H1 (cell line): ENCODE results near the gene STIM2. TPM values are rescaled to one million over a fixed set of nuclear protein-coding genes. Genes with fewer than 3 reads are reported as not detected.

Source experiments
- EGR1 ChIP-seq: IDR thresholded peaks from 2 replicates; pipeline ENCODE4 v1.6.1; 2011; ENCODE audit warnings: low read depth, low read length, borderline replicate concordance
- RFX5 ChIP-seq: IDR thresholded peaks from 2 replicates; pipeline ENCODE4 v1.6.1; 2011; ENCODE audit warnings: low read depth, low read length, improper control_type of control experiment, borderline replicate concordance
- TCF12 ChIP-seq: IDR thresholded peaks from 2 replicates; pipeline ENCODE4 v1.6.1; 2011; ENCODE audit warnings: low read depth, mild to moderate bottlenecking, low read length
- polyA plus RNA-seq, 7 experiments: library from polyadenylated mRNA; depleted of rRNA in 3 of 7; stranded (reverse) in 5 of 7; unstranded in 2 of 7; fragments of >200 nt in 5 of 7; fragments of 200-250 nt in 2 of 7; gene quantifications; 1 replicate in 5 of 7; 2 replicates in 1 of 7; 4 replicates in 1 of 7; pipeline versions ENCODE4 v1.2.1 to v1.2.3, GENCODE V29; 2011 to 2013; ENCODE audit warnings: missing spikeins in 2 of 7, mixed read lengths in 2 of 7
- total RNA-seq: library from RNA; stranded (reverse); fragmentation: NEBNext Ultra II Directional; extraction: Animal tissue kit (Norgen Biotek cat#: 25700); gene quantifications from 2 replicates; pipeline ENCODE4 v1.2.1, GENCODE V29; 2021
- TF ChIP-seq, protein P1 (sequence below): fragments of 300-600 bp; sonication (generic); IDR thresholded peaks from 2 replicates; pipeline ENCODE4 v1.7.1; 2012; ENCODE audit warnings: low read length, moderate library complexity, mild to moderate bottlenecking, inconsistent platforms; ENCODE audit not compliant: insufficient replicate concordance

STIM2 gene
- total and polyA plus RNA-seq, 2 of the 8 experiments (the other 6 are each of a cell fraction or from before 2014, with no cell fraction given) = 22.9 to 23.0 TPM

- TF ChIP-seq, protein P1, sequence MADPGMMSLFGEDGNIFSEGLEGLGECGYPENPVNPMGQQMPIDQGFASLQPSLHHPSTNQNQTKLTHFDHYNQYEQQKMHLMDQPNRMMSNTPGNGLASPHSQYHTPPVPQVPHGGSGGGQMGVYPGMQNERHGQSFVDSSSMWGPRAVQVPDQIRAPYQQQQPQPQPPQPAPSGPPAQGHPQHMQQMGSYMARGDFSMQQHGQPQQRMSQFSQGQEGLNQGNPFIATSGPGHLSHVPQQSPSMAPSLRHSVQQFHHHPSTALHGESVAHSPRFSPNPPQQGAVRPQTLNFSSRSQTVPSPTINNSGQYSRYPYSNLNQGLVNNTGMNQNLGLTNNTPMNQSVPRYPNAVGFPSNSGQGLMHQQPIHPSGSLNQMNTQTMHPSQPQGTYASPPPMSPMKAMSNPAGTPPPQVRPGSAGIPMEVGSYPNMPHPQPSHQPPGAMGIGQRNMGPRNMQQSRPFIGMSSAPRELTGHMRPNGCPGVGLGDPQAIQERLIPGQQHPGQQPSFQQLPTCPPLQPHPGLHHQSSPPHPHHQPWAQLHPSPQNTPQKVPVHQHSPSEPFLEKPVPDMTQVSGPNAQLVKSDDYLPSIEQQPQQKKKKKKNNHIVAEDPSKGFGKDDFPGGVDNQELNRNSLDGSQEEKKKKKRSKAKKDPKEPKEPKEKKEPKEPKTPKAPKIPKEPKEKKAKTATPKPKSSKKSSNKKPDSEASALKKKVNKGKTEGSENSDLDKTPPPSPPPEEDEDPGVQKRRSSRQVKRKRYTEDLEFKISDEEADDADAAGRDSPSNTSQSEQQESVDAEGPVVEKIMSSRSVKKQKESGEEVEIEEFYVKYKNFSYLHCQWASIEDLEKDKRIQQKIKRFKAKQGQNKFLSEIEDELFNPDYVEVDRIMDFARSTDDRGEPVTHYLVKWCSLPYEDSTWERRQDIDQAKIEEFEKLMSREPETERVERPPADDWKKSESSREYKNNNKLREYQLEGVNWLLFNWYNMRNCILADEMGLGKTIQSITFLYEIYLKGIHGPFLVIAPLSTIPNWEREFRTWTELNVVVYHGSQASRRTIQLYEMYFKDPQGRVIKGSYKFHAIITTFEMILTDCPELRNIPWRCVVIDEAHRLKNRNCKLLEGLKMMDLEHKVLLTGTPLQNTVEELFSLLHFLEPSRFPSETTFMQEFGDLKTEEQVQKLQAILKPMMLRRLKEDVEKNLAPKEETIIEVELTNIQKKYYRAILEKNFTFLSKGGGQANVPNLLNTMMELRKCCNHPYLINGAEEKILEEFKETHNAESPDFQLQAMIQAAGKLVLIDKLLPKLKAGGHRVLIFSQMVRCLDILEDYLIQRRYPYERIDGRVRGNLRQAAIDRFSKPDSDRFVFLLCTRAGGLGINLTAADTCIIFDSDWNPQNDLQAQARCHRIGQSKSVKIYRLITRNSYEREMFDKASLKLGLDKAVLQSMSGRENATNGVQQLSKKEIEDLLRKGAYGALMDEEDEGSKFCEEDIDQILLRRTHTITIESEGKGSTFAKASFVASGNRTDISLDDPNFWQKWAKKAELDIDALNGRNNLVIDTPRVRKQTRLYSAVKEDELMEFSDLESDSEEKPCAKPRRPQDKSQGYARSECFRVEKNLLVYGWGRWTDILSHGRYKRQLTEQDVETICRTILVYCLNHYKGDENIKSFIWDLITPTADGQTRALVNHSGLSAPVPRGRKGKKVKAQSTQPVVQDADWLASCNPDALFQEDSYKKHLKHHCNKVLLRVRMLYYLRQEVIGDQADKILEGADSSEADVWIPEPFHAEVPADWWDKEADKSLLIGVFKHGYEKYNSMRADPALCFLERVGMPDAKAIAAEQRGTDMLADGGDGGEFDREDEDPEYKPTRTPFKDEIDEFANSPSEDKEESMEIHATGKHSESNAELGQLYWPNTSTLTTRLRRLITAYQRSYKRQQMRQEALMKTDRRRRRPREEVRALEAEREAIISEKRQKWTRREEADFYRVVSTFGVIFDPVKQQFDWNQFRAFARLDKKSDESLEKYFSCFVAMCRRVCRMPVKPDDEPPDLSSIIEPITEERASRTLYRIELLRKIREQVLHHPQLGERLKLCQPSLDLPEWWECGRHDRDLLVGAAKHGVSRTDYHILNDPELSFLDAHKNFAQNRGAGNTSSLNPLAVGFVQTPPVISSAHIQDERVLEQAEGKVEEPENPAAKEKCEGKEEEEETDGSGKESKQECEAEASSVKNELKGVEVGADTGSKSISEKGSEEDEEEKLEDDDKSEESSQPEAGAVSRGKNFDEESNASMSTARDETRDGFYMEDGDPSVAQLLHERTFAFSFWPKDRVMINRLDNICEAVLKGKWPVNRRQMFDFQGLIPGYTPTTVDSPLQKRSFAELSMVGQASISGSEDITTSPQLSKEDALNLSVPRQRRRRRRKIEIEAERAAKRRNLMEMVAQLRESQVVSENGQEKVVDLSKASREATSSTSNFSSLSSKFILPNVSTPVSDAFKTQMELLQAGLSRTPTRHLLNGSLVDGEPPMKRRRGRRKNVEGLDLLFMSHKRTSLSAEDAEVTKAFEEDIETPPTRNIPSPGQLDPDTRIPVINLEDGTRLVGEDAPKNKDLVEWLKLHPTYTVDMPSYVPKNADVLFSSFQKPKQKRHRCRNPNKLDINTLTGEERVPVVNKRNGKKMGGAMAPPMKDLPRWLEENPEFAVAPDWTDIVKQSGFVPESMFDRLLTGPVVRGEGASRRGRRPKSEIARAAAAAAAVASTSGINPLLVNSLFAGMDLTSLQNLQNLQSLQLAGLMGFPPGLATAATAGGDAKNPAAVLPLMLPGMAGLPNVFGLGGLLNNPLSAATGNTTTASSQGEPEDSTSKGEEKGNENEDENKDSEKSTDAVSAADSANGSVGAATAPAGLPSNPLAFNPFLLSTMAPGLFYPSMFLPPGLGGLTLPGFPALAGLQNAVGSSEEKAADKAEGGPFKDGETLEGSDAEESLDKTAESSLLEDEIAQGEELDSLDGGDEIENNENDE = no peak
- TF ChIP-seq RFX5 (no peak), TCF12 (no peak), EGR1 (no peak)
These were observed 207.7 kb downstream of the STIM2 start (continued) for GRCh38 chr4:27068151-27068867.
